GM19035 (cell line): Measurements from ENCODE around the gene SLC44A5.
A peak's percentile ranks its signal among the peaks of the same experiment; 100 is the strongest.
"Not testable (repeated sequence)": the region's sequence is repeated elsewhere in the genome, so short reads cannot be mapped to it uniquely, and the experiment has no call there.

Source experiments
- ATAC-seq: cut with Tn5 transposase; IDR thresholded peaks from one replicate; pipeline ENCODE4 v1.9.1; 2021; ENCODE audit not compliant: unreplicated experiment

The SLC44A5 gene

DNA sequence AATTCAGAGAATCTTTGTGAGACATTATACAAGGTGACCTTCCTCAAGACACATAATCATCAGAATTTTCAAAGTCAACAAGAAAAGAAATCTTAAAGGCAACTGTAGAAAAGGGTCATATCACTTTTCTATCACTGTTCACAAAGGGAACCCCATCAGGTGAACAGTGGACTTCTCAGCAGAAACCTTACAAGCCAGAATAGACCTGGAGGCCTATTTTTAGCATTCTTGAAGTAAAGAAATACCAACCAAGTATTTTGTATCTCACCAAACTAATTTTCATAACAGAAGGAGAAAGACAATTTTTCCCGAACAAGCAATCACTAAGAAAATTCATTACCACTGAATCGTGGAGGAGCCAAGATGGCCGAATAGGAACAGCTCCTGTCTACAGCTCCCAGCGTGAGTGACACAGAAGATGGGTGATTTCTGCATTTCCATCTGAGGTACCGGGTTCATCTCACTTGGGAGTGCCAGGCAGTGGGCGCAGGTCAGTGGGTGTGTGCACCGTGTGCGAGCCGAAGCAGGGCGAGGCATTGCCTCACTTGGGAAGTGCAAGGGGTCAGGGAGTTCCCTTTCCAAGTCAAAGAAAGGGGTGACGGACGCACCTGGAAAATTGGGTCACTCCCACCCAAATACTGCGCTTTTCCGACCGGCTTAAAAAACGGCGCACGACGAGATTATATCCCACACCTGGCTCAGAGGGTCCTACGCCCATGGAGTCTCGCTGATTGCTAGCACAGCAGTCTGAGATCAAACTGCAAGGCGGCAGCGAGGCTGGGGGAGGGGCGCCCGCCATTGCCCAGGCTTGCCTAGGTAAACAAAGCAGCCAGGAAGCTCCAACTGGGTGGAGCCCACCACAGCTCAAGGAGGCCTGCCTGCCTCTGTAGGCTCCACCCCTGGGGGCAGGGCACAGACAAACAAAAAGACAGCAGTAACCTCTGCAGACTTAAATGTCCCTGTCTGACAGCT, 235.2 kb downstream of the SLC44A5 start:
- ATAC-seq, result not testable (repeated sequence)

- ATAC-seq, result no peak
Measured at GRCh38 chr1:75373542-75374159, 237.3 kb downstream of the SLC44A5 start.

DNA sequence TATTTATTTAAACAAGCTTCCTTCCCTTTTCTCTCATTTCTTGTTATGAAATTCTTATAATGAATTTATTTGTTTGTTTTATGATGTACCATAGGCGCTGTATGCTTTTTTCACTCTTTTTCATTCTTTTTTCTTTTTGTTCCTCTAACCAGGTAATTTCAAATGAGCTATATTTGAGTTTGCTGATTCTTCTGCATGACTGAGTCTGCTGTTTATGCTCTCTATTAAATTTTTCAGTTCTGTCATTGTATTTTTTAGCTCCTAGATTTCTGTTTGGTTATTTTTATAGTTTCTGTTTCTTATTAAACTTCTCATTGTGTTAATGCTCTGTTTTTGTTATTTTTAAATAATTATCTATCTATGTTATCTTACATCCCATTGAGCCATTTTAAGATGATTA, 244.3 kb downstream of the SLC44A5 start:
- ATAC-seq, result no peak

DNA sequence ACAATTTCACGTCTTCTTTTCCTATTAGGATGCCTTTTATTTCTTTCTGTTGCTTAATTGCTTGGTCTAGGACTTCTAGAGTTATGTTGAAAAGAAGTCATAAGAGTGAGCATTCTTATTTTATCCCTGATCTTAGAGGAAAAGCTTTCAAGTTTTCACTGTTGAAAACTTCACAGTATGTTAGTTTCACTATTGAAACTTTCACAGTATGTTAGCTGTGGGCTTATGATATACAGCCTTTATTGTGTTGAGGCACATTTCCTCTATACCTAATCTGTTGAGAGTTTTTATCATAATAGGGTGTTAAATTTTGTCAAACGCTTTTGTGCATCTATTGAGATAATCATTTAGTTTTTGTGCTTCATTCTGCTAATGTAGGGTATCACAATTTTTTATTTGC, 249.7 kb downstream of the SLC44A5 start:
- ATAC-seq, result no peak

- not testable (repeated sequence) for ATAC-seq
Measured at GRCh38 chr1:75354267-75354666, 256.6 kb downstream of the SLC44A5 start.

DNA sequence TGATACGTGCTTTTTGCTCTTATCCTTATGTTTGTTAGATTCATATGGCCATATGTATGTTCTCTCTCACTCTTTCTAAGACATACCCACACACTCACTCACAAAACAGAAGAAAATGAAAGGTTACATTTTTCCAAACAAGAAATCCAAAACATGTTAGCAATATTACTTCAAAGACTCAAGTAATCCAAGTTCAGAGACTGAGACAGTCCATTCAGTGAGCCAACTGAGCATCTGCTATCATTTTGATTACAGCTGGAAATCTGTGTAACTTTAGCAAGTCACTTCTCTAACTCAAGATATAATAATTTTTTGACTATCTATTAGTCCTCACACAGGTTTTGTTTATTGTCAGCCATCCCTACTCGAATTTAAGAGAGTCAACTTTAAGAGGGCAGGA, 257.9 kb downstream of the SLC44A5 start:
- ATAC-seq, result no peak

DNA sequence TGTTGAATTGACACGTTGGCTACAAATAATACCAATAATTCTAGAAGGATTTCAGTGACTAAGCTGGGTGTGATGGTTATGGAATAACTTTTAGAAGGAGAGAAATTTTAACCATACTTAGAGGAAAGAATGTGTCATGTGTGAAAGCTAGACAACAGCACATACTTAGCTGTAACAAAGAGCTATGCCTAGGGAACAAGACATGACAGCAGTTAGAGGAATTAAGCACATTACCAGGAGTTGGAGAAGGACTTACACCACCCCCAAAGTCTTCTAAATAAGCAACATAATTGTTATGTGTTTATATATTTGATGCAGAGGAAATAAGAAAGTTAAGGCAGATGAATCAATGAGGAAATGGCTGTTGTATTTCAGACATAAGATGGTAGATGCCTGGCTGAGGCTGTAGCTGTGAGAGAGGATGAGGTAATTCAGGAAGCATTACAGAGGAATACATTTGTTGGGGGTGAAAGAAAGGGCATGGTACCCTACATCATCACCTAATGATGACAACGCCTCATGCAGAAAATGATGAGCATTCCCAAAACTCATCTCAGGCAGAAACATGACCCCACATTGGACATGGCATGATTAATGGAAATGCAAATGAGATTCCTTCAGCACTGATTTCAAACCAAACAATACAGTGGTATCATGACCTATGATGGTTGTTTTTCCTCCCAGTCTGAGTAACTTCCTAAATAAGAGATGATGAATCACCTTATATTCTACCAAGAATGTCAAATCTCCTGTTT, 265.2 kb downstream of the SLC44A5 start:
- ATAC-seq, result no peak

DNA sequence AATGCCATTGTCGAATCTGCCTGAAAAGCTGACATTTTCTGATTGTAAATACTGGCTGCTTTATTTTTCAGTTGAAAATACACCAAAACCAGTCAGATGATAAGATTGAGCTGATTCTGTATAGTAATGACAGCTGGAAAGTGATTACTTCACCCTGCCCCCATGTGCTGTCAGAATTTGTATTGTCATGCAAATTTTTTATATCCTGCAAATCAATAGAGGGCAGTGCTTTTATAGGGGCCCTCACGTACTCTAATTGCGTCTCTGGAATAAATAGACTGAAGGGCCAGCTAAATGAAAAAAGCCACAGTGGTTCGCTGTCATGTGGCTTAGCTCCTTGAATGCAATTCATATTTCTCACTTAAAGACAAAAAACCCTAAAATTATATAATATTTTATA, 268.1 kb downstream of the SLC44A5 start:
- no peak for ATAC-seq

- peak; percentile 30 for ATAC-seq
Measured at GRCh38 chr1:75341537-75341936, 269.4 kb downstream of the SLC44A5 start.

DNA sequence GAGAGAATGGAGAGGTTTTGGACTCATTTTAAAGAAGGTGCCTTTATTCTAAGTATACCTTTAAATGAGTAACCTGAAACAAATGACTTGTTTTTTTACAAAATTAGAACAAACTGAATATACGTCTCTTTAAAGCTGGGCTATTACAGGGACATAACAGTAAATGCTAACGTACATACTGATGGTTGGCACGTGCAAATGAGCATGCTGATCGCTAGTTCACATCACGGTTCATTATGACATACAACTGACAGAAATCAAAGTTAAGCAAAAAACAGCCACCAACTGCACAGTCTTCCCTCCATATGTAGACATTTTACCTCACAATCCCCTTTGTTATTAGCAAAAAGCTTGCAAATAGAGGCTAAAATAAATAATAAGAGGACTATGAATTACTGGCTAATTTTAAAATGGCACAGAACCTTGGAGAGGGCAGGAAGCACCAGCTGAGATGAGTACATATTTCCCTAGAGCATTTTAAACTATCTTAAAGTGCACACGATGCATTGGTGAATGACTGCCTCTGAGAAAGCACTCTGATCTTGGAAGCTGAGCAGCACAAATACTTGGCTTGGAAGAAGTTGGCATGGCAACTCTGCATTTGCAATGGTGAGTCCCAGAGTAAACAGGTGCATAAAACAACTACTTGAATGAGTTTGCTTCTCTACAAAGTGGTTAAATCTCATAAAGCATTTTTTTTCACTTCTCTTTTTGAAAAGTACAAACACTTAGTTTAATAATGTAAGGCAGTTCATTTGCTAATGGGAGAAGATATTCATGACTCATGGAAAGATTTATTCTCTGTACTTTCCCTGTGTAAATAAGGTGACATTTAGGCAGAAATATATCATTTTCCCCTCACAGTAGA, 272.1 kb downstream of the SLC44A5 start:
- peak; percentile 93 for ATAC-seq

- ATAC-seq, result no peak
Measured at GRCh38 chr1:75334876-75335389, 276.0 kb downstream of the SLC44A5 start.

- ATAC-seq, result no peak
Measured at GRCh38 chr1:75330624-75331023, 280.3 kb downstream of the SLC44A5 start.

GRCh38 chr1:75328691-75329090, 282.2 kb downstream of the SLC44A5 start:
- no peak for ATAC-seq

GRCh38 chr1:75327395-75327794, 283.5 kb downstream of the SLC44A5 start:
- no peak for ATAC-seq

DNA sequence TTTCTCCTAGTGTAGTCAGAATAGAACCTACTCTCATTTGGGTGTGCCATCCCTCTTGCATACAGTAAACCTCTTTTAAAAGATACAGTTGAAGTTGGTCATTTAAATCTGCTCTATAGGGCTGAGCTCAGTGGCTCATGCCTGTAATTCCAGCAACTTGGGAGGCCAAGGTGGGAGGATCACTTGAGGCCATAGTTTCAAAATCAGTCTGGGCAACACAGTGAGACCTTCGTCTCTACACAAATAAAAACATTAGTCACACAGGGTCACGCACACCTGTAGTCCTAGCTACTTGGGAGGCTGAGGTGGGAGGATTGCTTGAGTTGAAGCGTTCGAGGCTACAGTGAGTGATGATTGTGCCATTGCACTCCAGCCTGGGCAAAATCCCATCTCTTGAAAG, 292.9 kb downstream of the SLC44A5 start:
- no peak for ATAC-seq

DNA sequence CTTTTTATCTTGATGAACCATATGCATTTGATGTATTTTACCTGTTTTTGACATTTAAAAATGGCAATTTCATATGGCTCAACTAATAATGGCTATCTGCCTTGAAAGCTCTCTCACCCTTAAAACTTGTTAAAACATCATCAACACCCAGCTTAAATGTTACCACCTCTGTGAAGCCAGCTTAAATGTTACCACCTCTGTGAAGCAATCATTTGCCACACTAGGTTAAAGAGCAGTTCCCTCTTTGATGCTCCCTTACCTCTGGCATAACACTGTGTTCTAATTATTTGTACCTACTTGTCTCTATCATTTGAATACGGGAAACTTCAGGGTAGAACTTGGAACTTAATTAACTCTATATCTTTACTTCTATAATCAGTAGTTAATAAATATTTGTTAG, 294.7 kb downstream of the SLC44A5 start:
- ATAC-seq, result no peak

- ATAC-seq, result no peak
Measured at GRCh38 chr1:75312620-75313019, 298.3 kb downstream of the SLC44A5 start.

DNA sequence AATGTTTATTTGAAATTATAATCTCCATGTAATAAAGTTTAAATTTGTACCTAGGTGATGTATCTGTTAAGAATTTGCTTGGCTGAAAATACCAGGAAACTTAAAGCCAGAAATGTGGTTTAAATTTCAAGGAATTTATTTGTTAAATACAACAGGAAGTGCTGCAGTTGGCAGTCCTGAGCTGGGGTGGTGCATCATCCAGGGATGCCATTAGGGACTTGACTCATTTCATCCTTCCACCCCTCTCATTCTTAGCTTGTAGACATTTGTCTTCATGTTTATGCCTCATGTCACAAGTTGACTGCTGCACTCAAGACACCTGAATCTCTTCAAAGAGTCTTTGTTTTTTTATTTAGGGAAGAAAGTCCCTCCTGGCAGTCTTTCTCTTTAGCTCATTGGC, 300.8 kb downstream of the SLC44A5 start:
- no peak for ATAC-seq

DNA sequence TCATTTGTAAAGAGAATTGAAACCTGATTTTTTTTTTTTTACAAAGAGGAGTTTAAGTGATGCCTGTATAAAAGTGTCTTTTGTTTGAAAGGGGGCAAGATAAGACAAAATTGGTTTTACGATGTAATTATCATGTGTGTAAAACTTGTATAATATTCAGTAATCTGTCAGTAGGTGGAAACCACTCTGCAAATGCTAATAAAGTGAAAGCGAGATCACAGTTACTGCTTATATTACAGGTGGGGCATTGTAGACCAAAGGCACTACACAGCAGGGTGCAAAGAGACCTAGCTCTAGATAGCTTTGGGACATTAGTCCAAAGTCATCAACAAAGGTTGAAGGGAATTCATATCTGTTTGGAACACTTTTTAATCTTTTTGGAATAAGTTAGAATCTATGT, 302.5 kb downstream of the SLC44A5 start:
- no peak for ATAC-seq

GRCh38 chr1:75305061-75305460, 305.9 kb downstream of the SLC44A5 start:
- no peak for ATAC-seq
